Measurements from ENCODE around the gene ALLC. TPM values are rescaled to one million over a fixed set of nuclear protein-coding genes. Genes with fewer than 3 reads are reported as not detected.
"Not testable (repeated sequence)": the region's sequence is repeated elsewhere in the genome, so short reads cannot be mapped to it uniquely, and the experiment has no call there.

Gene ALLC
- total RNA-seq, 1 donor from 2014 or later = 0.13 TPM

GRCh38 chr2:3612639-3613523, 45.1 kb upstream of the ALLC start:
- H3K36me3 ChIP-seq (ENCODE audit: control insufficient read depth, insufficient read depth, low read length) = no peaks in the 10 kb centered on the region
- no peak for DNase-seq (ENCODE audit: low read depth)
- H3K4me3 ChIP-seq (ENCODE audit: low read depth, low read length) = no peak overlapping the region
- TF ChIP-seq, protein P1, sequence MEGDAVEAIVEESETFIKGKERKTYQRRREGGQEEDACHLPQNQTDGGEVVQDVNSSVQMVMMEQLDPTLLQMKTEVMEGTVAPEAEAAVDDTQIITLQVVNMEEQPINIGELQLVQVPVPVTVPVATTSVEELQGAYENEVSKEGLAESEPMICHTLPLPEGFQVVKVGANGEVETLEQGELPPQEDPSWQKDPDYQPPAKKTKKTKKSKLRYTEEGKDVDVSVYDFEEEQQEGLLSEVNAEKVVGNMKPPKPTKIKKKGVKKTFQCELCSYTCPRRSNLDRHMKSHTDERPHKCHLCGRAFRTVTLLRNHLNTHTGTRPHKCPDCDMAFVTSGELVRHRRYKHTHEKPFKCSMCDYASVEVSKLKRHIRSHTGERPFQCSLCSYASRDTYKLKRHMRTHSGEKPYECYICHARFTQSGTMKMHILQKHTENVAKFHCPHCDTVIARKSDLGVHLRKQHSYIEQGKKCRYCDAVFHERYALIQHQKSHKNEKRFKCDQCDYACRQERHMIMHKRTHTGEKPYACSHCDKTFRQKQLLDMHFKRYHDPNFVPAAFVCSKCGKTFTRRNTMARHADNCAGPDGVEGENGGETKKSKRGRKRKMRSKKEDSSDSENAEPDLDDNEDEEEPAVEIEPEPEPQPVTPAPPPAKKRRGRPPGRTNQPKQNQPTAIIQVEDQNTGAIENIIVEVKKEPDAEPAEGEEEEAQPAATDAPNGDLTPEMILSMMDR (IDR thresholded peaks at IDR 0.05; ENCODE audit: insufficient read depth, low read length, poor library complexity, severe bottlenecking) = no peak
- no peaks in the 10 kb centered on the region for H3K27me3 ChIP-seq (ENCODE audit: control insufficient read depth, insufficient read depth, low read length)

GRCh38 chr2:3613524-3613905, 44.5 kb upstream of the ALLC start:
- TF ChIP-seq, protein P1 (IDR thresholded peaks at IDR 0.05; ENCODE audit: insufficient read depth, low read length, poor library complexity, severe bottlenecking) = no peak
- DNase-seq (ENCODE audit: low read depth) = no peak
- H3K4me3 ChIP-seq (ENCODE audit: low read depth, low read length) = no peak overlapping the region
- no peaks in the 10 kb centered on the region for H3K36me3 ChIP-seq (ENCODE audit: control insufficient read depth, insufficient read depth, low read length)
- H3K27me3 ChIP-seq (ENCODE audit: control insufficient read depth, insufficient read depth, low read length) = no peaks in the 10 kb centered on the region

GRCh38 chr2:3614743-3615142, 43.3 kb upstream of the ALLC start:
- not testable (repeated sequence) for H3K4me3 ChIP-seq (ENCODE audit: low read depth, low read length); DNase-seq (ENCODE audit: low read depth); H3K27me3 ChIP-seq (ENCODE audit: control insufficient read depth, insufficient read depth, low read length); H3K36me3 ChIP-seq (ENCODE audit: control insufficient read depth, insufficient read depth, low read length)

DNA sequence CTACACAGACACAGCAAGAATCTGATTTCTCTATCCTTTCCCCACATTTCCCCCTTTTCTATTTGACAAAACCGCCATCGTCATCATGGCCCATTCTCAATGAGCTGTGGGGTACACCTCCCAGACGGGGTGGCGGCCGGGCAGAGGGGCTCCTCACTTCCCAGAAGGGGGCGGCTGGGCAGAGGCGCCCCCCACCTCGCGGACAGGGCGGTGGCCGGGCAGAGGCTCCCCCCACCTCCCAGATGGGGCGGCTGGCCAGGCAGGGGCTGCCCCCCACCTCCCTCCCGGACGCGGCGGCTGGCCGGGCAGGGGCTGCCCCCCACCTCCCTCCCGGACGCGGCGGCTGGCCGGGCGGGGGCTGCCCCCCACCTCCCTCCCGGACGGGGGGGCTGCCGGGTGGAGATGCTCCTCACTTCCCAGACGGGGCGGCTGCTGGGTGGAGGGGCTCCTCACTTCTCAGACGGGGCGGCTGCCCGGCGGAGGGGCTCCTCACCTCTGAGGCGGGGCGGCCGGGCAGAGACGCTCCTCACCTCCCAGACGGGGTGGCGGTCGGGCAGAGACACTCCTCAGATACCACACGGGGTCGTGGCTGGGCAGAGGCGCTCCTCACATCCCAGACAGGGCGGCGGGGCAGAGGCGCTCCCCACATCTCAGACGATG, 42.3 kb upstream of the ALLC start:
- H3K36me3 ChIP-seq (ENCODE audit: control insufficient read depth, insufficient read depth, low read length); H3K4me3 ChIP-seq (ENCODE audit: low read depth, low read length); H3K27me3 ChIP-seq (ENCODE audit: control insufficient read depth, insufficient read depth, low read length); DNase-seq (ENCODE audit: low read depth): not testable (repeated sequence)

DNA sequence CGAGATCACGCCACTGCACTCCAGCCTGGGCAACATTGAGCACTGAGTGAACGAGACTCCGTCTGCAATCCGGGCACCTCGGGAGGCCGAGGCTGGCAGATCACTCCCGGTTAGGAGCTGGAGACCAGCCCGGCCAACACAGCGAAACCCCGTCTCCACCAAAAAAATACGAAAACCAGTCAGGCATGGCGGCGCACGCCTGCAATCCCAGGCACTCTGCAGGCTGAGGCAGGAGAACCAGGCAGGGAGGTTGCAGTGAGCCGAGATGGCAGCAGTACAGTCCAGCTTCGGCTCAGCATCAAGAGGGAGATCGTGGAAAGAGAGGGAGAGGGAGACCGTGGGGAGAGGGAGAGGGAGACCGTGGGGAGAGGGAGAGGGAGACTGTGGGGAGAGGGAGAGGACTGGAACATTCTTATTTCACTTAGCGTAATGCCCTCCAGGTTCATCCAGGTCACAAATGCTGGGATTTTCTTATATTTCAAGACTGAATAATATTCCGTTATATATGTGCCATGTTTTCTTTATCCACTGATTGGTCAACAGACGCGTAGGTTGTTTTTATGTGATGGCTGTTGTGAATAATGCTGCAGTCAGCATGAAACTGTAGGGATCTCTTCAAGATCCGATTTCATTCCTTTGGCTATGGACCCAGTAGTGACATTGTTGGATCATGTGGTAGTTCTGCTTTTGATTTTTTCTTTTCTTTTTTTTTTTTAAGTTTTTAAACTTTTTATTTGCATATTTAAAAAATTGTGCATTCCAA, 41.4 kb upstream of the ALLC start:
- H3K36me3 ChIP-seq (ENCODE audit: control insufficient read depth, insufficient read depth, low read length); H3K27me3 ChIP-seq (ENCODE audit: control insufficient read depth, insufficient read depth, low read length); H3K4me3 ChIP-seq (ENCODE audit: low read depth, low read length); DNase-seq (ENCODE audit: low read depth): not testable (repeated sequence)

- TF ChIP-seq, protein P1 (IDR thresholded peaks at IDR 0.05; ENCODE audit: insufficient read depth, low read length, poor library complexity, severe bottlenecking) = no peak
- no peaks in the 10 kb centered on the region for H3K36me3 ChIP-seq (ENCODE audit: control insufficient read depth, insufficient read depth, low read length)
- H3K27me3 ChIP-seq (ENCODE audit: control insufficient read depth, insufficient read depth, low read length) = no peaks in the 10 kb centered on the region
- DNase-seq (ENCODE audit: low read depth) = no peak
- no peak overlapping the region for H3K4me3 ChIP-seq (ENCODE audit: low read depth, low read length)
Observed at GRCh38 chr2:3617198-3617890, 40.7 kb upstream of the ALLC start.

- Histone ChIP-seq H3K27me3 (ENCODE audit: control insufficient read depth, insufficient read depth, low read length) (no peaks in the 10 kb centered on the region), H3K4me3 (ENCODE audit: low read depth, low read length) (no peak overlapping the region), H3K36me3 (ENCODE audit: control insufficient read depth, insufficient read depth, low read length) (no peaks in the 10 kb centered on the region)
- DNase-seq (ENCODE audit: low read depth) = no peak
- TF ChIP-seq, protein P1 (IDR thresholded peaks at IDR 0.05; ENCODE audit: insufficient read depth, low read length, poor library complexity, severe bottlenecking) = no peak
Observed at GRCh38 chr2:3618367-3618766, 39.6 kb upstream of the ALLC start.

Data from kidney epithelial cell (primary cell).